NCI-H2081 treated with DMSO at 0.1 percent for 48 hours (cell line): ENCODE data around the gene TMEM212.
A peak's percentile ranks its signal among the peaks of the same experiment; 100 is the strongest.
"Not testable (repeated sequence)": the region's sequence is repeated elsewhere in the genome, so short reads cannot be mapped to it uniquely, and the experiment has no call there.

Experiments used
- DNase-seq: peaks from one replicate; lab custom pipeline; 2025; lab: John Stamatoyannopoulos, UW

The TMEM212 gene

GRCh38 chr3:171813278-171813896 is 29.8 kb upstream of the TMEM212 start:
- DNase-seq, result no peak

DNA sequence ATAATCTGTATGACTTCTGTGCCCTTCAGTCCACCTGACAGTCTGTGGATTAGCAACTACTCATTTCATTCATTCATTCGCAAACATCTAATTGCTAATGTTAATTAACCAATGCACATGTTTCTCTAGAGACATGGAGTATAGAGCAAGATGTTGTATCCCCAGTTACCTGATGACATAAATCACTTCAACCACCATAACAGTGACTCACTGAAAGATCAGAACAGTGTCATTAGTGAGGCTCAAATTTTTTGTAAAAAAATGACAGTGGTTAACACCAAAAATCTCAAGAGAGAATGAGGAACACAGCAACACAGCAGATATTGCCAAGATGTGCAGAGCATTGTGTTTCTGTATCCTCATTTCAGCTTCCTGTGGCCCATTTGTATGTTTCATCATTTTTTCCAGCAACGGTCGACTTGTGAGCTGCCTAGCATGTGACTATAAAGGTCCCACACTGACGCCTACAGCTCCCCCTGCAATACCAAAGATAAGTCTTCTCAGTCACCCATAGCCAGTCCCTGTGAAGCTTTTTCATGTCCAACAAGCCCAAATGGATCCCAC is 29.2 kb upstream of the TMEM212 start:
- DNase-seq, result no peak

DNA sequence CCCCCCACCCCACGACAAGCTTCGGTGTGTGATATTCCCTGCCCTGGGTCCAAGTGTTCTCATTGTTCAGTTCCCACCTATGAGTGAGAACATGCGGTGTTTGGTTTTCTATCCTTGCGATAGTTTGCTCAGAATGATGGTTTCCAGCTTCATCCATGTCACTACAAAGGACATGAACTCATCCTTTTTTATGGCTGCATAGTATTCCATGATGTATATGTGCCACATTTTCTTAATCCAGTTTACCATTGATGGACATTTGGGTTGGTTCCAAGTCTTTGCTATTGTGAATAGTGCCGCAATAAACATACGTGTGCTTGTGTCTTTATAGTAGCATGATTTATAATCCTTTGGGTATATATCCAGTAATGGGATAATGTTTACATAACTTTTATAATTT is 28.5 kb upstream of the TMEM212 start:
- DNase-seq, result not testable (repeated sequence)

DNA sequence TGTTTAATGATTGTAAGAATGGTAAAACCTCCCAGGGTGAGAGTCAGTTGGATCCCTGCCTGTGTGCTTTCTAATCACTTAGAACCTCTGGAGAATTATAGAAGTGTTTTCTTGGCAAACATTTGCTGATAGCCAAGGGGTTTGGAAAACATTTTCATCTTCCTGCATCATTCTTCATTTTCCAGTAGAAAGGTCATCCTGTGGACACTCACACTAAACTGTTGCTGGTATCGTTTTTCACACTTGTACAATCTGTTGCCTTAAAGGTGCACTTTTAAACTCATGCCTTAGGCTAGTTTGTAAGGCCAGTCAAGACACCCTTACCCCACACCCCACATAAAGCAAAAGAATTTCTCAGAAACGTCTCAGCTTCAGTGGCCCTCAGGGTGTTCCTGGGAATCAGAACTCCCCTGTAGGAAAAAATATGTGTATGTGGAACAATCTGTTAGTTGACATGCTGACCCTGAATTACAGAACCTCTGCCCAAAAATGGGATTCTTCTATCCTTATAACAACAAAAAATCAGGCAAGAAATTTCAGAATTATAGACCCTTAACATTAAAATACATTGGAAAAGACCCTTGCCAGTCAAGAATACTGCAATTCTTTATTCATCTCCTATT is 27.1 kb upstream of the TMEM212 start:
- DNase-seq, result no peak

- no peak for DNase-seq
These were observed 25.9 kb upstream of the TMEM212 start for GRCh38 chr3:171817074-171817800.

GRCh38 chr3:171821044-171821443 is 22.1 kb upstream of the TMEM212 start:
- no peak for DNase-seq

DNA sequence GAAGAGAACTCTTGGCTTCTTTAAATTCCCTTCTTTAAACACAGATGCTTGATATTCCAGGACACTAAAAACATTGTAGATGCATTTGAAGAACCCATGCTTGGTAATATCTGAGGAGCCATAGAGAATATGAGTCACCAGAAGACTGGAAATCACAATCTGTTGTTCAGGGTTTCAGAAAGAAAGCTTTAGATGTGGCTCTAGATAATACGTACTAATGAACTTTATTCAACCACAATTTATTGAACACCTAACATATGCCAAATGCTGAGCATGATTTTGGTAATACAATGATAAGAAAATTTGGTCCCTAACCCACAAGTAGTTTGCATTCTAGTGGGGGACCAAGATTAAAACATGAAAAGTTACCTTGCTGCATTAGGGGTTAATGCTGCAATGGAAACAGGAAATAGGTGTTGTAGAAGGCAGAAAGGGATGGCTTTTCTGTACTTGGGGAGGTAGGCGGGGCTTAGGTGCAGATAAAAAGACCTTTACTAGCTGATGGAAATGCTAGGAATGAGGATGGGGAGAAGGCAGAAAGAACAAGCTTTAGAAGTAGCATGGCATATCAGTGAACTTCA is 21.3 kb upstream of the TMEM212 start:
- no peak for DNase-seq

DNA sequence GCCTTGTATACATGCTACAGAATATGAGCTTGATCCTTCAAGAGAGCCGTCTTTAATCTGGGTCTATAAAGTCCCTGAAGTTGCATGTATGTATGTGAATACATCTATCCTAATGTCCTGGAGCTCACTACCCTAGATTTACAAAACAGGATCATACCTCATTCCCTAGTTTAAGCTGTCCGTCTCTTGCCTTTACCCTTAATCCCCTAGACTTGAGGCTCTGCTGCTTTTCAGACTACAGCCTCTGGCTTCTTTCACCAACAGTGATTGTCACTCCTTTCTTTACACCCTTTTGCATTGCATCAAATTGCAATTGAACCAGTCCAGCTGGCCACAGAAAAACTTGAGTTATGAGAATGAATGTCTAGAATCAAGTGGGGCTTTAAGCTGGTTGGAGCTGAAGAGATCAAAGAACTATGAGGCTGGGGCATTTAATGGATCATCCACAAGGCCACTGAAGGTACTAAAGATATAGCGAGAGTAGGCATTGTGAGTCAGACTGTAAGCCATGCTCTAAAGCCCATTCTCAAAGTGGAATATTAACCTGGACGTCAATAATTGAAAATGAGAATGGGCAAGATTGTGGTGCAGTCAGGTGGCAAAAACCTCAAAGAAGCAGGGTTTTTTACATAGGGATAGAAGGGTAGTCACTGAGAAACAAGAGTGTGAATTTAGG is 20.6 kb upstream of the TMEM212 start:
- no peak for DNase-seq

DNA sequence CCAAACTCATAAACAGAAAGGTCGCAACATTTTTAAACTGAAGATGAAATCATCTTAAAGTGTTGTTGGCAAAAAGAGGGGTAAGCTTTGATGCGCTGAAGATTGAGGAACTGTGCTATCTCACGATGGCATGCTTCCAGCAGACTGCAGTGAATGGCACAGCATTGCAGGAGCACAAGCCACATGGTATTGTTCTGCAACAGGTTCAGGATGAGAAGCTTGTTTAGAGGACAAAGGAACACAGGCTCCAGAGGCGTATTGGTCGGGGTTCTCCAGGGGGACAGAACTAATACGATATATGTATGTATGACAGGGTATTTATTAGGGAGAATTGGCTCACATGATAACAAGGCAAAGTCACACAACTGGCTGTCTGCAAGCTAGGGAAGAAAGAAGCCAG is 19.0 kb upstream of the TMEM212 start:
- DNase-seq, result no peak

DNA sequence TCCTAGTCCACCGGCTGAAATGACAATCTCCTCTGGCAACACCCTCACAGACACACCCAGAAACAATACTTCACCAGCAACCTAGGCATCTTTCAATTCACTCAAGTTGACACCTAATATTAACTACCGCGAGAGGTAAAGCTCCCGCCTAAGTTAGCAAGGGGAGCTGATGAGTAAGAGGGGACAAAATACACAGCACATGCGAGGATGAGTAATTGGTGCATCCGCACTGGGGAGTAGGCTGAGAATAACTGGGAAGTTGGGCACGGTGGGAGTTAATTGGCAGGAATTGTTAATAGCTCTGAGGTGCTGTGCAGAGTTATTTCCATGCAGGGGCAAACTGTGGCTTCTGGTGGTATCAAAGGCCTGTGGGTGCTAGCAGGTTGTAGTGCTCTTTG is 18.3 kb upstream of the TMEM212 start:
- DNase-seq, result no peak

GRCh38 chr3:171825222-171825828 is 17.8 kb upstream of the TMEM212 start:
- no peak for DNase-seq

DNA sequence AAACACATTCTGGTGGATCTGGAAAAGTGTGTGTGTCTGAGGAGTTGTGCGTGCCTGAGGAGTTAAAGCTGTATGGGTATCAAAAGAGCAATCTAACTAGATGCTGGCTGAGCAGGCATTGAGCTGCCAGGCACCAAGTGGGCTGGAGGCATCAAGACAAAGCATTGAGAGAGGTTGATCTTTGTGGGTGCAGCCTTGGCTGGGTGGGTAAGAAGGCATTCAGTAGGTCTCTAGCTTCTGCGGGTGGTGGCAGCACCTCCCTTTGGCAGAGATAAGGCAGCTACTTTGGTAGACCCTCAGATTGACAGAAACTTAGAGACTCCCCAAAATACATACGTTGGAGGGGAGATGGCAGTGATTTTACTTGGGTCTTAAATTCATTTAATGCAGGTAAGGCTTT is 15.8 kb upstream of the TMEM212 start:
- DNase-seq, result no peak

DNA sequence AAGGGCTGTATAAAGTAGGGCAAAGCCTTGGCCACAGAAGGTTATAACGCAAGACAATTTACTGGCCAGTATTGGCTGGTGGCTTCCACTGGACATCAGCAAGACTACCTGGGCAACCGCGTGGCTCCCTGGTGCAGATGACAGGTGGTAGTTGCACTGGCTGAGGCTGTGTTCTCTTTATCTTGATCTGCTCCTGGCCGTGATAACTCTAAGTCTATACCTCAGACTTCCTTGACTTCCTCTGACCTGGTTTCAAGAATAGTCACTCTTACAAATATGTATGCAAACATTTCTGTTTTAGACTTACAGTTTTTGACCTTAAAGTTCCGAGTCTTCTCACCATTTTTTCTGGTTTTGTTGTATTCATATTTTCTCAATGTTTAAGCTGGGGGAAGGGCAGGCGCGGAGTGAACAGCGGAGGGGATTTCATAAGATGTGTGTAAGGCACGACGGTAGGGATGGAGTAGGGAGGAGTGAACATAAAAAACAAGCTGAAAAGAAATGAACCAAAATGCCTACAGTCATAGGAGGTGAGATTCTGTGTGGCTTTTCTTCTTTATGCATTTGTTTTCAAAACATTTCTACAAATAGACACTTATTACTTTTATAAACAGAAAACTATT is 15.2 kb upstream of the TMEM212 start:
- DNase-seq, result no peak

DNA sequence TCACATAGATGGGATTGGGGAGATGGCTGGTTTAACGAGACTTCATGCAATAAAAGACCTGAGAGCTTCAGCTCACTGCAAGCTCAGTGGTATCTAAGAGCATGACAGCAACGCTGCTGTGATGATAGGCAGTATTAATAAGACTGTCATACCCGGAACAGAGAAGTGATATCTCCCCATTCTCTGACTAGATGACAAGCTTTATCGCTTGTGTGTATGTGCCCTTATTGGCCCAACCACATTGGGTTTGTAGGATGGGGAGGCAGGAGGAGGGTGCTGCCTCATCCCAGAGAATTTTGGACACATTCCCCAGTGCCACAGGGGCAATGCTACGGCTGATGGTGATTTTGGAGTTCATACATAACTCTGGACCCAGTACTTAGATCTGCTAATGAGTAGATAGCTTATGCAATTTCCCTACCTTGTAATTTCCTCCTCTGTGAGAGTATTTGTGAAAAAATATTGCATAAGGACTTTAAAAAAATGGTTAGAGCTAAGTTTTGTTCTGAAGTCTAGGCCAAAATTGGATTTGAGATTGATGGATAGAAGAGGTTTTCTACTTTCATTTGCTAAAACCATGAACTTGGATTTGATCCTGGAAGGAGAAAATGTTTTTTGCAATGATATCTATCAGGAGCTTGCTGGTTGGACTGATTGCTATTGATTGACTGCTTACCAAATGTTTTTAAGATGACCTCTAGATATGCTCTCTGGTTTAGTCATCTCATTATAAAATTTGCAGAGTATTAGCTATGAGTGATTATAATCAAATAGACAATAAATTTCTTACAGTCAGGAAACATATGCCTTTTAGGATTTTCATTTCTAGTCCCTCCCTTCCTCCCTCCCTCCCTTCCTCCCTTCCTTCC is 14.0 kb upstream of the TMEM212 start:
- no peak for DNase-seq

DNA sequence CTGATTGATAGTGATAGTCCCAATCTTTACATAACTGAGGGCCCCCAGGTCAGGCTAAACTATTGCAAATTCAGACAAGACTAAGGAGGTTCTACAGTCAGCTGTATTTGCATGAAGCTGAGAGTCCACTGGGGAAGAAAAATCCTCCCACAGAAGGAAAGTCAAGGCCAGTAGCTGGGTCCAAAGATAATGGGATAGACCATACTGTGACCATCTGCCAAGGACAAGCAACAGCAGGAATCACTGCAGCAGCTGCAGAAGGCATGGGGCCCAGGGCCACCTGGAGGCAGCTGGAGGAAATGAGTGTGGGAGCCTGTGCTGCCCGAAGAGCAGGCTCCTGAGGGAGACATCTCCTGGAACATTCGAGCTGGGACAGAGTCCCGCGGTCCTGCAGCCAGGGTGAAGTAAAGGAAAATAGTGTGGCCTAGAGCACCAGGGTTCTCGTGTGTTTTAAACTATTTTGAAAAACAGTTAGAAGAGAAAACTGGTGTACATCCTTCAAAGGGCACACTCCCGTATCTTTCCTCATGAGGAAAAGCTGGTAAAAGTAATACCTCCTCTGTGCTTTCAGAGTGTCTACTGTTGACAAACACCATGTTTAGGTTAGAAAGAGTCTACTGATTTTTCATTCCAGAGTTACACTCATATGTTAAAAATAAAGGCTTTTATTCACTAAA is 13.2 kb upstream of the TMEM212 start:
- peak; percentile 23 for DNase-seq

DNA sequence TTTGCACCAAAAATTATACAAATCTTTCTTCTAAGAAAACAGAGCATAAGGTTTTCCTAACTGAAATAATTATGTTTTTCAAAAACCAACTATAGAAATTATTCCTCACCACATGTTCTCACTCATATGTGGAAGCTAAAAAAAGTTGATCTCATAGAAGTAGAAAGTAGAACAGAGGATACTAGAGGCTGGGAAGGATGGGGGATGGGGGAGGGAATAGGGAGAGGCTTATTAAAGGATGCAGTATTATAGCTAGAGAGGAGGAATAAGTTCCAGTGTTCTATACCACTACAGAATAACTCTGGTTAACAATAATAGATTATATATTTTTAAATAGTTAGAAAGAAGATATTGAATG is 12.7 kb upstream of the TMEM212 start:
- DNase-seq, result no peak

- DNase-seq, result no peak
These were observed 11.2 kb upstream of the TMEM212 start for GRCh38 chr3:171831936-171832335.

- DNase-seq, result no peak
These were observed 10.2 kb upstream of the TMEM212 start for GRCh38 chr3:171832989-171833388.

DNA sequence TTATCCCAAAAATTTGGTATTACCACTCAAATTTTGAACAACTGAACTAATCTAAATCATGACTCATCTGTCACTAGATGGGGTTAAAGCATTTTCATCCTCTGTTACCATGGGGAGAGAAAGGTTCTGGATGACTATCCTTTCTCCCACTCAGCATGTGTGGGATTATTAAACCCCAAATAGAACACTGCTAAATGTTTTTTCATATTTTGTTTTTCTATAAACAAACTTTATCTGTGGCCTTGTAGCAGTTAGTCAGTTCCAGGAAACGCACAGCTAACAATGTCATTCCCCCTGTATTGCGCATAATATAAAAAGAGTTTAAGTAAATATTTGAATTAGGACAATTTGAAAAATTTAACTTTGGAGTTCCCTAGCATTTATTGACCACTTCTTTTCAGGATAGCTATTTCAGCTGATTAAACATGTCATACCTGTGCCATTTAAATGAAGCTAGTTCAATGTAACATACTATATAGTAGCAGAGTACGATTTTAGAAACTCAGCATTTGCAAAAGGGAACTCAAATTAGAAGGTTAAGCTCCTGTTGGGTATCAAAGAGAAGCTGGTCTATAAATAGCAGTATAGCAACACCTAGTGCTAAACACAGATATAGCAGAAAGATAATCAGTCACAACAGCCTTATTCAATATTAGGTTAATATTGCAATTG is 9.2 kb upstream of the TMEM212 start:
- DNase-seq, result peak; percentile 37
